SK-N-SH treated with all-trans-retinoic acid at 6 μM for 48 hours (cell line): ENCODE results near the gene GRAMD2B.

Experiments used
- ATAC-seq: fragments of 200-7000 bp; cut with Tn5 transposase; 3 replicates; pipeline ENCODE4 v1.9.1; 2020; ENCODE audit warnings: mild to moderate bottlenecking, moderate library complexity
- ARNTL ChIP-seq: fragments of 450-650 bp; formaldehyde crosslinking; IDR thresholded peaks from 2 replicates; pipeline ENCODE4 v1.5.0; 2020; ENCODE audit warnings: low read depth, mild to moderate bottlenecking, moderate library complexity, borderline replicate concordance
- BACH2 ChIP-seq: fragments of 250-450 bp; sonication (Bioruptor Pico); IDR thresholded peaks from 2 replicates; pipeline ENCODE4 v1.9.0; 2021; ENCODE audit warnings: mild to moderate bottlenecking, borderline replicate concordance
- CREB5 ChIP-seq: fragments of 250-450 bp; sonication (Bioruptor Pico); IDR thresholded peaks from 2 replicates; pipeline ENCODE4 v1.5.1; 2020; ENCODE audit warnings: low read depth, mild to moderate bottlenecking, moderate library complexity
- CSDC2 ChIP-seq: fragments of 250-450 bp; sonication (Bioruptor Pico); IDR thresholded peaks from 2 replicates; pipeline ENCODE4 v1.5.0; 2020; ENCODE audit warnings: mild to moderate bottlenecking, moderate library complexity
- CSRNP3 ChIP-seq: fragments of 250-450 bp; sonication (Bioruptor Pico); IDR thresholded peaks from 2 replicates; pipeline ENCODE4 v1.5.1; 2021; ENCODE audit warnings: mild to moderate bottlenecking, moderate library complexity
- OSR1 ChIP-seq: fragments of 250-450 bp; sonication (Bioruptor Pico); IDR thresholded peaks from 2 replicates; pipeline ENCODE4 v1.8.0; 2022; ENCODE audit warnings: moderate library complexity, mild to moderate bottlenecking, inconsistent platforms
- PPARA ChIP-seq: fragments of 250-450 bp; sonication (Bioruptor Pico); IDR thresholded peaks from 2 replicates; pipeline ENCODE4 v1.5.0; 2020; ENCODE audit warnings: mild to moderate bottlenecking, borderline replicate concordance
- RARB ChIP-seq: fragments of 250-450 bp; sonication (Bioruptor Pico); IDR thresholded peaks from 2 replicates; pipeline ENCODE4 v1.8.0; 2021; ENCODE audit warnings: mild to moderate bottlenecking, moderate library complexity
- SNAI2 ChIP-seq: fragments of 250-450 bp; sonication (Bioruptor Pico); IDR thresholded peaks from 2 replicates; pipeline ENCODE4 v1.5.0; 2020; ENCODE audit warnings: mild to moderate bottlenecking, moderate library complexity
- TCF4 ChIP-seq: fragments of 250-450 bp; sonication (Bioruptor Pico); IDR thresholded peaks from 2 replicates; pipeline ENCODE4 v1.8.0; 2021; ENCODE audit warnings: mild to moderate bottlenecking, moderate library complexity, borderline replicate concordance
- TSHZ2 ChIP-seq: fragments of 250-450 bp; sonication (Bioruptor Pico); IDR thresholded peaks from 2 replicates; pipeline ENCODE4 v1.5.0; 2020; ENCODE audit warnings: mild to moderate bottlenecking, moderate library complexity
- ZC3H10 ChIP-seq: fragments of 250-450 bp; sonication (Bioruptor Pico); IDR thresholded peaks from 2 replicates; pipeline ENCODE4 v1.5.1; 2021; ENCODE audit warnings: mild to moderate bottlenecking, moderate library complexity
- ZFP3 ChIP-seq: fragments of 250-450 bp; sonication (Bioruptor Pico); IDR thresholded peaks from 2 replicates; pipeline ENCODE4 v1.5.0; 2020; ENCODE audit warnings: mild to moderate bottlenecking, moderate library complexity
- ZFP30 ChIP-seq: fragments of 450-650 bp; formaldehyde crosslinking; IDR thresholded peaks from 2 replicates; pipeline ENCODE4 v1.5.0; 2022; ENCODE audit warnings: mild to moderate bottlenecking, moderate library complexity
- ZNF565 ChIP-seq: fragments of 450-650 bp; formaldehyde crosslinking; conservative IDR thresholded peaks from 2 replicates; pipeline ENCODE4 v1.5.0; 2020; ENCODE audit warnings: low read depth, mild to moderate bottlenecking, moderate library complexity
- ZNF70 ChIP-seq: fragments of 450-650 bp; formaldehyde crosslinking; IDR thresholded peaks from 2 replicates; pipeline ENCODE4 v1.5.0; 2020; ENCODE audit warnings: mild to moderate bottlenecking, moderate library complexity
- ZNF8 ChIP-seq: fragments of 450-650 bp; formaldehyde crosslinking; IDR thresholded peaks from 2 replicates; pipeline ENCODE4 v1.5.0; 2020; ENCODE audit warnings: mild to moderate bottlenecking, moderate library complexity

Gene GRAMD2B

GRCh38 chr5:126450907-126451306 lies 27.7 kb downstream of the GRAMD2B start:
- ATAC-seq: no peak
- no peak for TF ChIP-seq SNAI2 (CRISPR knock-in tag)
- no peak for TF ChIP-seq OSR1 (CRISPR knock-in tag)
- TF ChIP-seq ZNF565 (CRISPR knock-in tag): no peak
- no peak for TF ChIP-seq CSRNP3 (CRISPR knock-in tag)
- no peak for TF ChIP-seq ARNTL (CRISPR knock-in tag)
- TF ChIP-seq ZNF70 (CRISPR knock-in tag): no peak
- TF ChIP-seq ZFP3: no peak

GRCh38 chr5:126452477-126452876 lies 29.3 kb downstream of the GRAMD2B start:
- ATAC-seq: no peak
- TF ChIP-seq ZNF70 (CRISPR knock-in tag) (no peak), ZNF565 (CRISPR knock-in tag) (no peak), ARNTL (CRISPR knock-in tag) (no peak), TSHZ2 (CRISPR knock-in tag) (no peak), PPARA (CRISPR knock-in tag) (no peak), CSDC2 (CRISPR knock-in tag) (no peak), SNAI2 (CRISPR knock-in tag) (no peak), RARB (CRISPR knock-in tag) (no peak), ZC3H10 (CRISPR knock-in tag) (no peak)

- no peak for TF ChIP-seq ARNTL (CRISPR knock-in tag)
- no peak for TF ChIP-seq CREB5 (CRISPR knock-in tag)
- no peak for TF ChIP-seq ZC3H10 (CRISPR knock-in tag)
- no peak for TF ChIP-seq TSHZ2 (CRISPR knock-in tag)
- no peak for ATAC-seq
These were observed 30.9 kb downstream of the GRAMD2B start for GRCh38 chr5:126454081-126454480.

GRCh38 chr5:126454535-126454934 lies 31.3 kb downstream of the GRAMD2B start:
- no peak for ATAC-seq
- no peak for TF ChIP-seq OSR1 (CRISPR knock-in tag)
- TF ChIP-seq CSRNP3 (CRISPR knock-in tag): no peak
- TF ChIP-seq PPARA (CRISPR knock-in tag): no peak
- TF ChIP-seq ZNF8 (CRISPR knock-in tag): no peak
- no peak for TF ChIP-seq CSDC2 (CRISPR knock-in tag)

GRCh38 chr5:126455264-126455663 lies 32.1 kb downstream of the GRAMD2B start:
- no peak for ATAC-seq
- TF ChIP-seq ARNTL (CRISPR knock-in tag) (no peak), SNAI2 (CRISPR knock-in tag) (no peak), ZFP30 (no peak), CREB5 (CRISPR knock-in tag) (no peak), TCF4 (CRISPR knock-in tag) (no peak), BACH2 (CRISPR knock-in tag) (no peak), TSHZ2 (CRISPR knock-in tag) (no peak), OSR1 (CRISPR knock-in tag) (no peak), RARB (CRISPR knock-in tag) (no peak)
